Activated naive CD8-positive, alpha-beta T cell (primary cell): Measurements from ENCODE around the gene RND3.

ENCODE experiments used
- H3K27ac Mint-ChIP-seq: one replicate; pipeline ENCODE4 v1.8.0; 2021; ENCODE audit warnings: mixed read lengths
- H3K27me3 Mint-ChIP-seq: one replicate; pipeline ENCODE4 v1.8.0; 2021; ENCODE audit warnings: mixed read lengths
- H3K36me3 Mint-ChIP-seq: one replicate; pipeline ENCODE4 v1.8.0; 2021; ENCODE audit warnings: mixed read lengths
- H3K4me1 Mint-ChIP-seq: one replicate; pipeline ENCODE4 v1.8.0; 2021; ENCODE audit warnings: low read depth, mixed read lengths
- H3K4me3 Mint-ChIP-seq: one replicate; pipeline ENCODE4 v1.8.0; 2021; ENCODE audit warnings: mild to moderate bottlenecking, mixed read lengths
- H3K9me3 Mint-ChIP-seq: one replicate; pipeline ENCODE4 v1.8.0; 2021; ENCODE audit warnings: low read depth, mixed read lengths

RND3 gene

DNA sequence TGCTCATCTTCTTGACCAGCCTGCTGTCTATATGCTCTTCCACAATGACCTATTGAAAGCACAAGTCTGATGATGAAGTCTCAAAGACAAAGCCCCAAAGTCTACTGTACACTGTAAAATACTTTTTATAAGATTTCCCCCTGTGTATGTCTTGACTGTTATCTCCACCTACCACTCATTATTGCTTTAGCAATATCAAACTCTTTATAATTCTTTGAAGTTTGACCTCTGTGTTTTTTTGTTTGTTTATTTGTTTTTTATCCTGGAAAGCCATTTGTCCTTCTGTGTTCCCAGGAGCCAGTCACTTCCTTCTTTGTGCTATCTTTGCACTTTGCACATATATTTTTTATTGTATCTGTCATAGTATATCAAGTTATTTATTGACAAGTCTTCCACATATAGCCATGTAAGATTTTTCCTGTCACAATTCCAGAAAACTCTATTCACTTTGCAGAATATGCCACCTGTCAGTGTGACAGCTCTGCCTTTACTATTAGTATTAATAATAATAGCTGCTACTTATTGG lies 66.3 kb downstream of the RND3 start:
- H3K4me1 Mint-ChIP-seq: no peaks in the 10 kb centered on the region
- H3K9me3 Mint-ChIP-seq: peaks cover 5% of the 10 kb centered on the region
- H3K36me3 Mint-ChIP-seq: no peaks in the 10 kb centered on the region
- no peak overlapping the region for H3K4me3 Mint-ChIP-seq
- no peak overlapping the region for H3K27ac Mint-ChIP-seq
- H3K27me3 Mint-ChIP-seq: no peaks in the 10 kb centered on the region

DNA sequence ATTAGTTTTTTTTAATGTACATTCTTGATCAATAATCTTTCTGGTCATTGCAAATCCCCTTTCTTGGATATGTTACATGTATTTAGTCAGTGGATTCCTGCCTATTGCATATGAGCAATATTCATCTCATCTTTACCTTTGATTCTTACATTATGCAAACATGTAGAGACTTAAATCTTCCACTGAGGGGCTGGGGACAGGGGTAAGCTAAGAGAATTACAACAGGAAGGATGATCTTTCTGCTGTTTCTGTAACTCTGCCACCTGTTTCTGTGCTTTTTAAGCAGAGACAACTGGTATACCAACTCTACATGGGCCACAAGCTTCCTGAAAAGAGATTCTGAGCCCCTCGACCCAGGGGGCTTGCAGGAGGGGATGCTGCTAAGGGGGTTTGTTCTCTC lies 68.6 kb downstream of the RND3 start:
- H3K9me3 Mint-ChIP-seq: peaks cover 5% of the 10 kb centered on the region
- H3K27me3 Mint-ChIP-seq: no peaks in the 10 kb centered on the region

More for the DNA sequence above, 68.6 kb downstream of the RND3 start:
- H3K4me1 Mint-ChIP-seq: no peaks in the 10 kb centered on the region
- H3K4me3 Mint-ChIP-seq: no peak overlapping the region
- H3K36me3 Mint-ChIP-seq: no peaks in the 10 kb centered on the region
- no peak overlapping the region for H3K27ac Mint-ChIP-seq
